ENCODE results near the gene HAX1.

GRCh38 chr1:154236855-154237254, 35.6 kb upstream of the HAX1 start:
- TF ChIP-seq CTCF (IDR thresholded peaks at IDR 0.05), result no peak
- no peak for TF ChIP-seq POLR2A (IDR thresholded peaks at IDR 0.05)

Measured in Peyer's patch (tissue), 4 donors.